C4-2B (cell line): ENCODE data around the gene PPP2R5E.

Source experiments
- H3K27ac ChIP-seq: fragments of 450-650 bp; 2 replicates; pipeline ENCODE4 v1.5.1; 2017
- CTCF ChIP-seq: fragments of 450-650 bp; conservative IDR thresholded peaks from 2 replicates; pipeline ENCODE4 v1.5.1; 2017; ENCODE audit warnings: mild to moderate bottlenecking
- ZFX ChIP-seq: fragments of 450-650 bp; IDR thresholded peaks from 2 replicates; pipeline ENCODE4 v1.6.1; 2017

Gene PPP2R5E

GRCh38 chr14:63432888-63433552, 110.2 kb downstream of the PPP2R5E start:
- H3K27ac ChIP-seq: no peak overlapping the region
- no peak for TF ChIP-seq CTCF
- no peak for TF ChIP-seq ZFX

GRCh38 chr14:63432228-63432627, 110.9 kb downstream of the PPP2R5E start:
- no peak overlapping the region for H3K27ac ChIP-seq
- TF ChIP-seq CTCF (no peak), ZFX (no peak)

- TF ChIP-seq CTCF: no peak
- no peak for TF ChIP-seq ZFX
Measured at GRCh38 chr14:63431466-63431865, 111.7 kb downstream of the PPP2R5E start.

GRCh38 chr14:63428486-63428885, 114.7 kb downstream of the PPP2R5E start:
- no peak overlapping the region for H3K27ac ChIP-seq

More at GRCh38 chr14:63431466-63431865, 111.7 kb downstream of the PPP2R5E start:
- no peak overlapping the region for H3K27ac ChIP-seq

GRCh38 chr14:63426838-63427352, 116.3 kb downstream of the PPP2R5E start:
- TF ChIP-seq CTCF (no peak), ZFX (no peak)
- H3K27ac ChIP-seq: no peak overlapping the region

More at GRCh38 chr14:63428486-63428885, 114.7 kb downstream of the PPP2R5E start:
- TF ChIP-seq ZFX: no peak
- no peak for TF ChIP-seq CTCF

- TF ChIP-seq CTCF (no peak), ZFX (no peak)
- no peak overlapping the region for H3K27ac ChIP-seq
Measured at GRCh38 chr14:63423889-63424288, 119.3 kb downstream of the PPP2R5E start.

GRCh38 chr14:63423381-63423780, 119.8 kb downstream of the PPP2R5E start:
- TF ChIP-seq CTCF (no peak), ZFX (no peak)
- no peak overlapping the region for H3K27ac ChIP-seq
